GM18520 (cell line): ENCODE data around the gene CCNK.

Experiments used
- ATAC-seq: cut with Tn5 transposase; IDR thresholded peaks from one replicate; pipeline ENCODE4 v1.9.1; 2021; ENCODE audit not compliant: unreplicated experiment

The CCNK gene

GRCh38 chr14:99549684-99550083, 68.5 kb downstream of the CCNK start:
- ATAC-seq: no peak

DNA sequence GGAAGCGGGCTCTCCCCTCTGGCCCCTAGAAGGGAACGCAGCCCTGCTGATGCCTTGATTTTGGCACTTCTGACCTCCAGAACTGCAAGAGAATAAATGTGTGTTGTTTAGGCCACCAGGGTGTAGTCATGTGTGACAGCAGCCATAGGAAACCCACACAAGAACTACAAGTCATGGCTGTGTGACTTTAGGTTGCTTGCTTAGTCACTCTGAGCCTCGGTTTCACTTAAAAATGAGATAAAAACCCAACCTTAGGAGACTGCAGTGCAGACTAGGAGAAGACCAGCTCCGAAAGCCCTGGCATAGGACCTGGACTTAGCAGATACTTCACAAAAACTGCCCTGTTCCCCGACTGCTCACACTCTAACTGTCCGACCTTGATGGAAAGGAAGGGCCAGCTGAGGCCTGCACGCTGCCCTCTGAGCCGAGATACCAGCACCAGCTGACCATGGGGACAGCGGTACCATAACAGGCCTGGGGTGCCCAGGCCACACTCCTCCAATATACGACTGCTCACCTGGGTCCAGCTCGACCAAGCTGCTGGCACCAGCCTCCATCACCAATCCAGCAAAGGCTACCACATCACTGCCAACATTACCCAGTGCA, 69.3 kb downstream of the CCNK start:
- ATAC-seq: no peak

GRCh38 chr14:99551034-99551922, 70.1 kb downstream of the CCNK start:
- ATAC-seq: no peak

GRCh38 chr14:99552021-99552553, 70.9 kb downstream of the CCNK start:
- no peak for ATAC-seq

DNA sequence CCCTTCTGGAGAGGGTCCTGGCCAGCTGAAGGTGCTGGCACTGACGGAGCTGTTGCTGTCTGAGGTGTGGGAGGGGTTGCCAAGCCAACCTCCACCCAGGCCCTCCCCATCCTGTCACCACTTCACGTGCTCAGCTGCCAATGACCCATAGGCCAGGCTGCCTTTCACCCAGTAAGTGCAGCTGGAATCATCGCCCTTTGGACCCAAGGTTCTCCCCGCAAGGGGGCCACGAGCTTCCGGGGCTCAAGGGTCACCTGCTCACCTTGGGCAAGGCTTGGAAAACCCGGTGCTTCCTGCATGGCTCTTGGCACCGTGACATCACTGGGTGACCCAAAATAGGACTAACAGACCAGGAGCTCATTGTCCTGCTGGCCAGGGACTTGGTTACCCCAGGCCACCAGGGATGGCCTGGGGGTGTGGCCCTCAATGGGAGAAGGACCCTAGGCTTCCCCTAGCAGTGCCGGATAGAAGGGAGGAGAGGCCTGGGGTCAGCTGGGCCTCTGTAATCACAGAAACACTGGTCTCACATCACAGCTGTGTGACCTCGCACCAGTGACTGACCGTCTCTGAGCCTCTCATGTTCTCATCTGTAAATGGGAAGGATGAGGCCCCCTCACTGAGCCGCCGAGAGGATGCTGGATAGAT, 71.5 kb downstream of the CCNK start:
- ATAC-seq: no peak

- no peak for ATAC-seq
Measured at GRCh38 chr14:99554184-99554583, 73.0 kb downstream of the CCNK start.

DNA sequence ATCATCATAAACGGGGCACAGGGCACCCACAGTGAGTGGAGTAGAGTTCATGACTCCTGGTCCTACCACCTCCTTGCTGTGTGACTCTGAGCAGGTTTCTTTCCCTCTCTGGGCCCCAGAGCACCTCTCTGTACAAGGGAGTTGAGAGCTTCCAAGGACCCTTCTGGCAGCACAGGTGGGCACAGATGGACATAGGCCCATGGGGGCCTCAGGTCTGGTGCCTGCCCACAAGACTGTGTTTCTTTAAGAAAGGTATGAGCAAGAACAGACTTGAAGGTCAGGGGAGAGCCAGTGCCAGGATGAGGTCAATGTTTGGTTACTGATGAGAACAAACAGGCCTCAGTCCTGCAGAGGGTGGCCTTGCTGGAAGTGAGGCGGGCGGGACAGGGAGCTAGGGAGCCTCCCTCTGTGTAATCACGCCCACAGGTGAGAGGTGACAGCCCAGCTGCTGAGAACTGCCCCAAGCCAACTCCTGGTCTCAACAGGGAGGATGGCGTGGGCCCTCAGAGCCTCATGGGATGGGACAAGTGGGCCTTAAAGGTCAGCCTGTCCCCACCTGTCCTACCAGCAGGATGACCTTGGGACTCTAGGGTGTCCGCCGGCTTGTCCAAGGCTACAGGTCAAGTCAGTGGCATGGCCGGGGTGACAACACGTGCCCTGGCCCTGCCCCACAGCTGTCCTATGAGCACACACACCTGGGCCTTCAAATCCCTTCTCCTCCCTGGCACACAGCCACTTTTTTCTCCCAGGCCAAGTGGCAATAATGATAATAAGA, 73.7 kb downstream of the CCNK start:
- no peak for ATAC-seq

GRCh38 chr14:99556134-99556791, 75.1 kb downstream of the CCNK start:
- no peak for ATAC-seq

- no peak for ATAC-seq
Measured at GRCh38 chr14:99559286-99559990, 78.2 kb downstream of the CCNK start.

GRCh38 chr14:99560403-99560802, 79.2 kb downstream of the CCNK start:
- no peak for ATAC-seq

DNA sequence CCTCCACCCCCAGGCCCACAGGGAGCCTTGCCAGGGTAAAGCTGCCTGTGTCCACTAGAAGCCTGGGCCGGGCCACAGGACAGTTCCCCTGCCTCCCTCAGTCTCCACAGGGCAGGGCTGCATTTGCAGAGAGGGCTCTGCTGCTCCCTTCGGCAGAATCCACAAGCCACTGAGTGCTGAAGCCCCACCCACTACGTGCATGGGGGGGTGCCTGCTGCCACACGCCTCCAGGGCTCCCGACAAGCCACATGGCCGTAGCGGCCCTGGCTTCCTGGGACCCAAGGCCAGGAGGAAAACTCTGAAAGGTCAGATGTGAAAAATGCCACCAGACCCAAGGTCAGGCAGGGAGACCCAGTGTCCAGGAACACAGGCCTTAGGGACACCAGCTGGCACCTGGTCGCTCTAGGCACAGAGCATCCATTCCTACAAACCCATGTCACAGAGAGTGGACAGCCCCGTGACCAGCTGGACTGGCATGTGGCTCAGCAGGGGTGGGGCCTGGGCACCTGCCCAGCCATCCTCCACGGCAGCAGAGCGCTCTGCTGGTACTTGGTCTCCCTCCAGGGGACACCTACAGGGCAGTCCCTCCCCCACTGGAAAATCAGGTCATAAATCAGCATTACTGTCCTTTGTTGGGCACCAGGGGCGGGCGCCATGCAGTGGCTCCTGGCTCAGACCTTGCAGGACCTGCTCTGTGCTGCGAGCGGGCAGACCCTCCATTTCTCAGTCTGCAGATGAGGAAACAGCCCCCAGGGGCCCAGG, 79.9 kb downstream of the CCNK start:
- ATAC-seq: no peak

DNA sequence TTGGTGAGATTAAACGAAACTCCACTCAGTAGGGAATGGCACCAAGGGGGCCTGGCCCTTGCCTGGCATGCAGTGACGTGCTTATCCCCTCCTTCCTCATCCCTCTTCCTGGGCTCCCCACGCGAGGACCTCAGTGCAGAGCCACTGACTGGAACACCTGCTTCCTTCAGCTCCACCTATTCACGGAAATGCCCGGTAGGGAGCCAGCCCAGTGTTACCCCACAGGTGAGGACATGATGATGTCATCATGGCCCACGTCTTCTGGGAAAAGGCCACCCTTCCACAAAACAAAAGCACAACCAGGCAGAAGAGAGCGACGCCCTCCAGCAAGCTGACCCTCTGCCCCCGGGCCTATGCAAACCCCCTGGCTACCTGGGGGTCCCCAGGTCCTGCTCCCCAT, 80.7 kb downstream of the CCNK start:
- no peak for ATAC-seq
